GM12874 (cell line): ENCODE data around the gene RMDN3.

ENCODE experiments used
- TF ChIP-seq, protein P1 (sequence below): IDR thresholded peaks from 2 replicates; pipeline ENCODE4 v1.5.1; 2011; ENCODE audit warnings: low read depth, mild to moderate bottlenecking, control low read depth, low read length, moderate library complexity; ENCODE audit not compliant: insufficient read depth

RMDN3 gene

DNA sequence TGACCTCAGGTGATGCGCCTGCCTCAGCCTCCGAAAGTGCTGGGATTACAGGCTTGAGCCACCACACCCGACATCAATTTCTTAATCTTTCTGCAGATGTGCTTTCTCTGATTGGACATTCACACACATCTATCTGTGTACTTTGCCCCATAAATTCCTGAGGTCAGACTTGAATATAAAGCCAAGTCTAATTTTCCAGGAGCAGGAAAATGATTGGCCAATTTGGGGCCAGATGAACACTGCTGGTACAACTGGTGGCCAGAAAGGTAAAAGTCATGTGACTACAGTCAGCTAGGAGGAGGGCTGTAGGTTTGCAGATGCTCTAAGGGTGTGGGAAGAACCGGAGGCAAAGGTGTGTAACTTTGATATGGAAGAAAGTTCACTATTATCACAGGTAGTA is 63.3 kb downstream of the RMDN3 start:
- TF ChIP-seq, protein P1, sequence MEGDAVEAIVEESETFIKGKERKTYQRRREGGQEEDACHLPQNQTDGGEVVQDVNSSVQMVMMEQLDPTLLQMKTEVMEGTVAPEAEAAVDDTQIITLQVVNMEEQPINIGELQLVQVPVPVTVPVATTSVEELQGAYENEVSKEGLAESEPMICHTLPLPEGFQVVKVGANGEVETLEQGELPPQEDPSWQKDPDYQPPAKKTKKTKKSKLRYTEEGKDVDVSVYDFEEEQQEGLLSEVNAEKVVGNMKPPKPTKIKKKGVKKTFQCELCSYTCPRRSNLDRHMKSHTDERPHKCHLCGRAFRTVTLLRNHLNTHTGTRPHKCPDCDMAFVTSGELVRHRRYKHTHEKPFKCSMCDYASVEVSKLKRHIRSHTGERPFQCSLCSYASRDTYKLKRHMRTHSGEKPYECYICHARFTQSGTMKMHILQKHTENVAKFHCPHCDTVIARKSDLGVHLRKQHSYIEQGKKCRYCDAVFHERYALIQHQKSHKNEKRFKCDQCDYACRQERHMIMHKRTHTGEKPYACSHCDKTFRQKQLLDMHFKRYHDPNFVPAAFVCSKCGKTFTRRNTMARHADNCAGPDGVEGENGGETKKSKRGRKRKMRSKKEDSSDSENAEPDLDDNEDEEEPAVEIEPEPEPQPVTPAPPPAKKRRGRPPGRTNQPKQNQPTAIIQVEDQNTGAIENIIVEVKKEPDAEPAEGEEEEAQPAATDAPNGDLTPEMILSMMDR, result no peak

DNA sequence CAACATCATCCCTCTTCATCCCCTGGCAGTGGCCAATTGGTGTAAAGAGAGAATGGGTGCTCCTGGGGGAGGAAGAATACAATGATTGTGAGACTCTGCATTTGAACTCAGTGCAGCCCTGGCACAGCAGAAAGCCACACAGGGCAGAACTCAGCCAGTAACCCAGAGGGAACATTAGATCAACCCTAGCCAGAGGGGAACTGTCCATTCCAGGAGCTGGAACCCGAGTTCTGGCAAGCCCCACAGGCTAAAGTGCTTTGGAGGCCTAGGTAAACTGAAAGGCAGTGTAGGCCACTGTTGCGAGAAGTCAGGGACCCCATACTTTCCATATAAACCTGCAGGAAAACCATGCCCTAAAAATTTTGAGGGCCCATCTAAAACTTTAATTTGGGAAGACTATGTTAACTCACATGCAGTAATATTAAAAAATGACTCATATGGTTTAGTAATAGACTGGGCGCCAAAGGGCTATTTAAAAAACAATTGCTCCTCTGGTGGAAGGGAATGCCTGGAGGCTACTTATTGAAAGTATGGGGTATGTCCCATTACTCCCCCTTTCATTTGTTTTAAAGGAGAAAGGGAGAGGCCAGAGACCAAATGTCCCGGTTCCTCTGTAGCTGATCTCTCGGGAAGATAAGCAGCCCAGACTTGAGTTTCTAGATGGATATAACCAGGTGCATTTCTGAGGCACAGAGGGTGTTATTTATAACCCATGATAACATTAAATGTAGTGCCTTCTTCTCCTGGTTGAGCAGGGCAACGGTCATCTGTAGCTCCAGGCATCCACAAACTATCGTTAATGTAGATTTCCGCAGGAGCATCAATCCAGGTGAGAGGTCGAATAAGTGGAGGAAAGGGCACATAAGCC is 65.9 kb downstream of the RMDN3 start:
- TF ChIP-seq, protein P1, result no peak
